MM.1S (cell line): ENCODE data around the gene ST6GALNAC4.

Source experiments
- DNase-seq: peaks from one replicate; pipeline ENCODE4 v3.0.0-alpha.2; 2015
- H2AFZ ChIP-seq: fragments of 300-600 bp; sonication (generic); 2 replicates; pipeline ENCODE4 v1.6.0; 2016; ENCODE audit warnings: antibody characterized with exemption, low read length
- H3F3A ChIP-seq: fragments of 300-600 bp; sonication (generic); 2 replicates; pipeline ENCODE4 v1.6.1; 2016; ENCODE audit warnings: mild to moderate bottlenecking, antibody characterized with exemption, low read length, moderate library complexity, mixed read lengths; ENCODE audit not compliant: insufficient read depth
- H3K27ac ChIP-seq: fragments of 300-600 bp; sonication (generic); 2 replicates; pipeline ENCODE4 v1.5.1; 2016; ENCODE audit warnings: mild to moderate bottlenecking, low read length
- H3K27me3 ChIP-seq: fragments of 300-600 bp; sonication (generic); replicated peaks from 2 replicates; pipeline ENCODE4 v1.6.0; 2016; ENCODE audit warnings: low read length; ENCODE audit not compliant: insufficient read depth
- H3K36me3 ChIP-seq: fragments of 300-600 bp; sonication (generic); replicated peaks from 2 replicates; pipeline ENCODE4 v1.6.1; 2016; ENCODE audit warnings: mild to moderate bottlenecking, low read length, mixed read lengths; ENCODE audit not compliant: insufficient read depth
- H3K4me1 ChIP-seq: fragments of 300-600 bp; sonication (generic); 2 replicates; pipeline ENCODE4 v1.6.1; 2016; ENCODE audit warnings: low read length, mixed read lengths
- H3K4me2 ChIP-seq: fragments of 300-600 bp; sonication (generic); 2 replicates; pipeline ENCODE4 v1.6.0; 2016; ENCODE audit warnings: low read depth, low read length
- H3K4me3 ChIP-seq: fragments of 300-600 bp; sonication (generic); 2 replicates; pipeline ENCODE4 v1.5.1; 2016; ENCODE audit warnings: low read length, mixed read lengths
- H3K79me2 ChIP-seq: fragments of 300-600 bp; sonication (generic); 2 replicates; pipeline ENCODE4 v1.6.1; 2016; ENCODE audit warnings: mixed run types, low read length, mixed read lengths
- H3K9ac ChIP-seq: fragments of 300-600 bp; sonication (generic); 2 replicates; pipeline ENCODE4 v1.6.1; 2016; ENCODE audit warnings: low read length, mixed read lengths
- H3K9me2 ChIP-seq: fragments of 300-600 bp; sonication (generic); replicated peaks from 2 replicates; pipeline ENCODE4 v1.6.1; 2016; ENCODE audit warnings: mild to moderate bottlenecking, low read length, mixed read lengths; ENCODE audit not compliant: insufficient read depth
- H3K9me3 ChIP-seq: fragments of 300-600 bp; sonication (generic); replicated peaks from 2 replicates; pipeline ENCODE4 v1.6.1; 2016; ENCODE audit warnings: mild to moderate bottlenecking, low read length, mixed read lengths; ENCODE audit not compliant: insufficient read depth
- H4K20me1 ChIP-seq: fragments of 300-600 bp; sonication (generic); 2 replicates; pipeline ENCODE4 v1.6.1; 2016; ENCODE audit warnings: mild to moderate bottlenecking, low read length, moderate library complexity, mixed read lengths; ENCODE audit not compliant: insufficient read depth
- EZH2 ChIP-seq: fragments of 300-600 bp; sonication (generic); optimal IDR thresholded peaks from 2 replicates; pipeline ENCODE3; 2017; ENCODE audit warnings: low read depth, mild to moderate bottlenecking, antibody characterized with exemption, low read length, mixed read lengths
- EZH2phosphoT487 ChIP-seq: fragments of 300-600 bp; sonication (generic); IDR thresholded peaks from 2 replicates; pipeline ENCODE4 v1.6.1; 2018; ENCODE audit warnings: antibody characterized with exemption, low read length
- TF ChIP-seq, protein P1 (sequence below): fragments of 300-600 bp; sonication (generic); IDR thresholded peaks from 2 replicates; pipeline ENCODE4 v1.5.1; 2016; ENCODE audit warnings: antibody characterized with exemption, low read length, mixed read lengths

ST6GALNAC4 gene

DNA sequence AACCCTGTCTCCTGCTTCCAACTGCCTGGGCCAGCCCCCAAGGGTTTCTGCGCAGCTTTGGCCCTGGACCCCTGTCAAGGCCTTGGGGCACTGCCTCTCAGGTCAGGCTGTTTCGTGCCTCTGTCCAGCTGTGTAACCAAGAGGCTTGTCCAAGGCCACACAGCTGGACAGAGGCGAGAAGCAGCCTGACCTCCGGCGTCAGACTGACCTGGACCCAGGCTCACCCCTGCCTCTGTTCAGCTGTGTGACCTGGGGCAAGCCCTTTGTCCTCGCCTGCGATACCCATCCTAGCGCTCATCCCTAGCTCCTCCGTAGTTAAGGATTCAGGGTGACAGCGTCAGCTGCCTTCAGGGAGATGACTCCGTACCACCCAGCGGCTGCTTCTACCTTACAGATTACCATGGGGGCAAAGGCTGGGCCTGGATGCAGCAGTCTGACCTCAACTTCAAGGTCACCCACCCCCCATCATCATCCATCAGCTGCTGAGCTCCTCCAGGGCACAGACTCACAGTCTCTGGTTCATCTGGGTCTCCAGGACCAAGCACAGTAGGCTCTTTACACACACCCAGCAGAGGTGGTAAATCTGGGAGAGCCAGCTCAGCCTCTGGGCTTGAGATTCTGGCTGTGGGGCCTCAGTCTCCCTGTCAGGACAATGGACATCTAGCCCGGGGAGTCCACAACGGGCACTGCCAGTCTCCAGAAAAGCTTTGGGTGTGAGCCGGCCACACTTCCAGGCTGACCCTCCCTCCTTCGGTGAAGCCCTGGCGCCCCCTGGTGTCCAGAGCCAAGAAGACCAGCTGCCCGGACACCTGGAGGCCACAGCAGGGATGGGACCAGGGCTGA is 47.3 kb downstream of the ST6GALNAC4 start:
- TF ChIP-seq, protein P1, sequence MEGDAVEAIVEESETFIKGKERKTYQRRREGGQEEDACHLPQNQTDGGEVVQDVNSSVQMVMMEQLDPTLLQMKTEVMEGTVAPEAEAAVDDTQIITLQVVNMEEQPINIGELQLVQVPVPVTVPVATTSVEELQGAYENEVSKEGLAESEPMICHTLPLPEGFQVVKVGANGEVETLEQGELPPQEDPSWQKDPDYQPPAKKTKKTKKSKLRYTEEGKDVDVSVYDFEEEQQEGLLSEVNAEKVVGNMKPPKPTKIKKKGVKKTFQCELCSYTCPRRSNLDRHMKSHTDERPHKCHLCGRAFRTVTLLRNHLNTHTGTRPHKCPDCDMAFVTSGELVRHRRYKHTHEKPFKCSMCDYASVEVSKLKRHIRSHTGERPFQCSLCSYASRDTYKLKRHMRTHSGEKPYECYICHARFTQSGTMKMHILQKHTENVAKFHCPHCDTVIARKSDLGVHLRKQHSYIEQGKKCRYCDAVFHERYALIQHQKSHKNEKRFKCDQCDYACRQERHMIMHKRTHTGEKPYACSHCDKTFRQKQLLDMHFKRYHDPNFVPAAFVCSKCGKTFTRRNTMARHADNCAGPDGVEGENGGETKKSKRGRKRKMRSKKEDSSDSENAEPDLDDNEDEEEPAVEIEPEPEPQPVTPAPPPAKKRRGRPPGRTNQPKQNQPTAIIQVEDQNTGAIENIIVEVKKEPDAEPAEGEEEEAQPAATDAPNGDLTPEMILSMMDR: peak; percentile 91
- TF ChIP-seq EZH2 (no peak), EZH2phosphoT487 (no peak)

DNA sequence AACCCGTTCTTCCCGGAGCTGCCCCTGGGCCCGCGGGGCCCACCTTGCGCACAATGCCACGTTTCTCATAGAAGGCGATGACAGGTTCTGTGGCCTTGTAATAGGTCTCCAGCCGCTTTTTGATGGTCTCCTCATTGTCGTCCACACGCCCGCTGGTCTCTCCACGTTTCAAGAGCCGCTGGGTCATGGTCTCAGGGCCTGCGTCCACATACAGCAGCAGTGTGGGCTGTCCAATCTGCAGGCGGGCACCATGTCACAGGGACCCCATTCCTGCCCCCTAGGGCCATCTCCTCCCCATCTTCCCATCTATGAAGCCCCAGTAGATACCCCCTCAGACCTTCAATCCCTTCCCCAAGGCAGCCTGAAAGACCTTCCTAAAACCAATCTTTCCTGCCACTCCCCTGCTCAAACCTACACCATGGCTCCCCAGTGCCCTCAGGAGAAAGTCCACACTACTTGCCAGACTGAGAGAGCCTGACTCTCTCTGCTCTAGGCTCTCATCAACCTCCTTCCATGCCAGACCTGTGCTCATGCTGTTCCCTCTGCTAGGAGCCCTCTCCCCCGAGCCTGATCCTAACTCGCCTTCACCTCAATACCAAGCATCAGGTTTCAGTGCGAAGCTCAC is 48.5 kb downstream of the ST6GALNAC4 start:
- Histone ChIP-seq H3K36me3 (no peaks in the 10 kb centered on the region), H3K4me3 (no peak overlapping the region), H3K4me2 (no peak overlapping the region)

More for the DNA sequence above, 47.3 kb downstream of the ST6GALNAC4 start:
- Histone ChIP-seq H2AFZ (peak overlapping the region; percentile 72), H3F3A (no peaks in the 10 kb centered on the region), H3K4me3 (no peak overlapping the region), H3K4me1 (no peaks in the 10 kb centered on the region), H3K9me2 (no peaks in the 10 kb centered on the region), H3K9me3 (no peaks in the 10 kb centered on the region), H3K27me3 (no peaks in the 10 kb centered on the region), H3K4me2 (0 out of 2 replicates have a peak overlapping the region, but pooled peaks have one; percentile 11), H3K79me2 (no peaks in the 10 kb centered on the region), H3K36me3 (no peaks in the 10 kb centered on the region), H4K20me1 (no peaks in the 10 kb centered on the region), H3K9ac (no peak overlapping the region), H3K27ac (no peak overlapping the region)
- DNase-seq: peak; percentile 84

GRCh38 chr9:127867356-127868277 is 49.2 kb downstream of the ST6GALNAC4 start:
- H3F3A ChIP-seq: no peaks in the 10 kb centered on the region
- H3K9me2 ChIP-seq: no peaks in the 10 kb centered on the region
- H3K36me3 ChIP-seq: no peaks in the 10 kb centered on the region
- no peak for DNase-seq
- no peaks in the 10 kb centered on the region for H3K9me3 ChIP-seq
- H3K27me3 ChIP-seq: no peaks in the 10 kb centered on the region
- no peaks in the 10 kb centered on the region for H4K20me1 ChIP-seq
- no peaks in the 10 kb centered on the region for H3K79me2 ChIP-seq
- H3K4me1 ChIP-seq: no peaks in the 10 kb centered on the region
- no peak overlapping the region for H2AFZ ChIP-seq
- TF ChIP-seq EZH2 (no peak), EZH2phosphoT487 (no peak)
- TF ChIP-seq, protein P1: no peak
- H3K9ac ChIP-seq: no peak overlapping the region
- no peak overlapping the region for H3K27ac ChIP-seq
- no peak overlapping the region for H3K4me3 ChIP-seq
- no peak overlapping the region for H3K4me2 ChIP-seq

More for the DNA sequence above, 48.5 kb downstream of the ST6GALNAC4 start:
- H3K79me2 ChIP-seq: no peaks in the 10 kb centered on the region
- no peak overlapping the region for H3K9ac ChIP-seq
- no peaks in the 10 kb centered on the region for H3K27me3 ChIP-seq
- no peaks in the 10 kb centered on the region for H3K9me3 ChIP-seq
- H2AFZ ChIP-seq: no peak overlapping the region
- DNase-seq: no peak
- TF ChIP-seq EZH2phosphoT487: no peak
- TF ChIP-seq EZH2: no peak
- TF ChIP-seq, protein P1: no peak
- H3K27ac ChIP-seq: no peak overlapping the region
- H4K20me1 ChIP-seq: no peaks in the 10 kb centered on the region
- no peaks in the 10 kb centered on the region for H3K9me2 ChIP-seq
- H3K4me1 ChIP-seq: no peaks in the 10 kb centered on the region
- H3F3A ChIP-seq: no peaks in the 10 kb centered on the region
